Measurements from ENCODE around the gene FAM117A.
A peak's percentile ranks its signal among the peaks of the same experiment; 100 is the strongest.
"Not testable (repeated sequence)": the region's sequence is repeated elsewhere in the genome, so short reads cannot be mapped to it uniquely, and the experiment has no call there.

Gene FAM117A

GRCh38 chr17:49762151-49762941, 1.6 kb downstream of the FAM117A start:
- DNase-seq (ENCODE audit: low read depth in 3 of 3): no peak

GRCh38 chr17:49760932-49761558, 2.9 kb downstream of the FAM117A start:
- no peak for DNase-seq (ENCODE audit: low read depth in 3 of 3)

GRCh38 chr17:49760296-49760695, 3.6 kb downstream of the FAM117A start:
- DNase-seq (ENCODE audit: low read depth in 3 of 3): no peak

- DNase-seq (ENCODE audit: low read depth in 3 of 3): no peak
Measured at GRCh38 chr17:49759203-49759602, 4.7 kb downstream of the FAM117A start.

- DNase-seq (ENCODE audit: low read depth in 3 of 3): not testable (repeated sequence)
Measured at GRCh38 chr17:49758464-49759010, 5.4 kb downstream of the FAM117A start.

- no peak for DNase-seq (ENCODE audit: low read depth in 3 of 3)
Measured at GRCh38 chr17:49757151-49757777, 6.7 kb downstream of the FAM117A start.

GRCh38 chr17:49756323-49757150, 7.4 kb downstream of the FAM117A start:
- no peak for DNase-seq (ENCODE audit: low read depth in 3 of 3)

- DNase-seq (ENCODE audit: low read depth in 3 of 3): no peak
Measured at GRCh38 chr17:49755663-49756283, 8.2 kb downstream of the FAM117A start.

GRCh38 chr17:49753959-49754391, 10.0 kb downstream of the FAM117A start:
- no peak for DNase-seq (ENCODE audit: low read depth in 3 of 3)

GRCh38 chr17:49752508-49752907, 11.4 kb downstream of the FAM117A start:
- DNase-seq (ENCODE audit: low read depth in 3 of 3): no peak

- DNase-seq (ENCODE audit: low read depth in 3 of 3): no peak
Measured at GRCh38 chr17:49749730-49750129, 14.2 kb downstream of the FAM117A start.

- peak in 2 of 3 donors; percentile 38 to 49 for DNase-seq (ENCODE audit: low read depth in 3 of 3)
Measured at GRCh38 chr17:49748791-49749190, 15.1 kb downstream of the FAM117A start.

GRCh38 chr17:49748223-49748622, 15.7 kb downstream of the FAM117A start:
- no peak for DNase-seq (ENCODE audit: low read depth in 3 of 3)

- no peak for DNase-seq (ENCODE audit: low read depth in 3 of 3)
Measured at GRCh38 chr17:49747632-49748031, 16.3 kb downstream of the FAM117A start.

GRCh38 chr17:49746791-49747490, 17.0 kb downstream of the FAM117A start:
- DNase-seq (ENCODE audit: low read depth in 3 of 3): no peak

GRCh38 chr17:49745175-49746139, 18.5 kb downstream of the FAM117A start:
- DNase-seq (ENCODE audit: low read depth in 3 of 3): no peak

- DNase-seq (ENCODE audit: low read depth in 3 of 3): no peak
Measured at GRCh38 chr17:49742166-49742638, 21.7 kb downstream of the FAM117A start.

- DNase-seq (ENCODE audit: low read depth in 3 of 3): no peak
Measured at GRCh38 chr17:49741692-49742076, 22.2 kb downstream of the FAM117A start.

- no peak for DNase-seq (ENCODE audit: low read depth in 3 of 3)
Measured at GRCh38 chr17:49741009-49741691, 22.8 kb downstream of the FAM117A start.
